SW 1271 (cell line): ENCODE results near the gene MOV10L1.

Source experiments
- DNase-seq, 2 experiments: peaks; one replicate each; lab custom pipeline; 2025; lab: John Stamatoyannopoulos, UW

The MOV10L1 gene

DNA sequence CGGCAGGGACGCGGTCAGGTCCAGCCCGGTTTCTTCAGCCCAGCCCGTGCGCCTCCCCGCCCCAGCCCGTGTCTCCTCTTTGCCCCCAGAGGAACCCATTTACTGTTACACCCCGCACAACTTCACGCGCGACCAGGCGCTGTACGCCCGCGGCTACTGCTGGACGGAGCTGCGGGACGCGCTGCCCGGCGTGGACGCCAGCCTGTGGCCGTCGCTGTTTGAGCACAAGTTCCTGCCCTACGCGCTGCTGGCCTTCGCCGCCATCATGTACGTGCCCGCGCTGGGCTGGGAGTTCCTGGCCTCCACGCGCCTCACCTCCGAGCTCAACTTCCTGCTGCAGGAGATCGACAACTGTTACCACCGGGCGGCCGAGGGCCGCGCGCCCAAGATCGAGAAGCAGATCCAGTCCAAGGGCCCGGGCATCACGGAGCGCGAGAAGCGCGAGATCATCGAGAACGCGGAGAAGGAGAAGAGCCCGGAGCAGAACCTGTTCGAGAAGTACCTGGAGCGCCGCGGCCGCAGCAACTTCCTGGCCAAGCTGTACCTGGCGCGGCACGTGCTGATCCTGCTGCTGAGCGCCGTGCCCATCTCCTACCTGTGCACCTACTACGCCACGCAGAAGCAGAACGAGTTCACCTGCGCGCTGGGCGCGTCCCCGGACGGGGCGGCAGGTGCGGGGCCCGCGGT lies 87.2 kb downstream of the MOV10L1 start:
- DNase-seq, result no peak

DNA sequence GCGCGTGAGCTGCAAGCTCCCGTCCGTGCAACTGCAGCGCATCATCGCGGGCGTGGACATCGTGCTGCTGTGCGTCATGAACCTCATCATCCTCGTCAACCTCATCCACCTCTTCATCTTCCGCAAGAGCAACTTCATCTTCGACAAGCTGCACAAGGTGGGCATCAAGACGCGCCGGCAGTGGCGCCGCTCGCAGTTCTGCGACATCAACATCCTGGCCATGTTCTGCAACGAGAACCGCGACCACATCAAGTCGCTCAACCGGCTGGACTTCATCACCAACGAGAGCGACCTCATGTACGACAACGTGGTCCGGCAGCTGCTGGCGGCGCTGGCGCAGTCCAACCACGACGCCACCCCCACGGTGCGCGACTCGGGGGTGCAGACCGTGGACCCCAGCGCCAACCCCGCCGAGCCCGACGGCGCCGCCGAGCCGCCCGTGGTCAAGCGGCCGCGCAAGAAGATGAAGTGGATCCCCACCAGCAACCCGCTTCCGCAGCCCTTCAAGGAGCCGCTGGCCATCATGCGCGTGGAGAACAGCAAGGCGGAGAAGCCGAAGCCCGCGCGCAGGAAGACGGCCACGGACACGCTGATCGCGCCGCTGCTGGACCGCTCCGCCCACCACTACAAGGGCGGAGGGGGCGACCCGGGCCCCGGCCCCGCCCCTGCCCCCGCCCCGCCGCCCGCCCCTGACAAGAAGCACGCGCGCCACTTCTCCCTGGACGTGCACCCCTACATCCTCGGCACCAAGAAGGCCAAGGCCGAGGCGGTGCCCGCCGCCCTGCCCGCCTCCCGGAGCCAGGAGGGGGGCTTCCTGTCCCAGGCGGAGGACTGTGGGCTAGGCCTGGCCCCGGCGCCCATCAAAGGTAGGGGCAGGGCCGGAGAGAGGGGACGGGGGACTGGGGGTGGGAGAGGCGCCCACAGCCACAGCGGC lies 88.0 kb downstream of the MOV10L1 start:
- DNase-seq, result no peak

DNA sequence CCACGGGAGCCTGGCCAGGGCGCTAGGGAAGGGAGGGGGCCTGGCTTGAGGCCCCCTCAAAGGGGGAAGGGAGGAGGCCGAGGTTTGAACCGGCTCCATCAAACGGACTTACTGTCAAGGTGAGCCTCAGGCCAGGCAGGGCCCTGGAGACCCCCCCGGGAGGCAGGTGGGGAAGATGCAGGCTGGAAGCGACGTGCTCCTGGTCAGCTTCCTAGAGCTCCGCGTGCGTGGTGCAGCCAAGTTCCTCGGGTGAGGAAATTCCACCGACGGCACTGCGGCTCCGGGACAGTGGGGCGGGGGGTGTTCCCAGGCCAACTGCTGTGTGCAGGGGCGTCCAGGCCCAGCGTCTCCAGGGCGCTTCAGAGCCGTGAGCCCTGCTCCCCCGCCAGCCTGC lies 88.7 kb downstream of the MOV10L1 start:
- DNase-seq, result no peak

DNA sequence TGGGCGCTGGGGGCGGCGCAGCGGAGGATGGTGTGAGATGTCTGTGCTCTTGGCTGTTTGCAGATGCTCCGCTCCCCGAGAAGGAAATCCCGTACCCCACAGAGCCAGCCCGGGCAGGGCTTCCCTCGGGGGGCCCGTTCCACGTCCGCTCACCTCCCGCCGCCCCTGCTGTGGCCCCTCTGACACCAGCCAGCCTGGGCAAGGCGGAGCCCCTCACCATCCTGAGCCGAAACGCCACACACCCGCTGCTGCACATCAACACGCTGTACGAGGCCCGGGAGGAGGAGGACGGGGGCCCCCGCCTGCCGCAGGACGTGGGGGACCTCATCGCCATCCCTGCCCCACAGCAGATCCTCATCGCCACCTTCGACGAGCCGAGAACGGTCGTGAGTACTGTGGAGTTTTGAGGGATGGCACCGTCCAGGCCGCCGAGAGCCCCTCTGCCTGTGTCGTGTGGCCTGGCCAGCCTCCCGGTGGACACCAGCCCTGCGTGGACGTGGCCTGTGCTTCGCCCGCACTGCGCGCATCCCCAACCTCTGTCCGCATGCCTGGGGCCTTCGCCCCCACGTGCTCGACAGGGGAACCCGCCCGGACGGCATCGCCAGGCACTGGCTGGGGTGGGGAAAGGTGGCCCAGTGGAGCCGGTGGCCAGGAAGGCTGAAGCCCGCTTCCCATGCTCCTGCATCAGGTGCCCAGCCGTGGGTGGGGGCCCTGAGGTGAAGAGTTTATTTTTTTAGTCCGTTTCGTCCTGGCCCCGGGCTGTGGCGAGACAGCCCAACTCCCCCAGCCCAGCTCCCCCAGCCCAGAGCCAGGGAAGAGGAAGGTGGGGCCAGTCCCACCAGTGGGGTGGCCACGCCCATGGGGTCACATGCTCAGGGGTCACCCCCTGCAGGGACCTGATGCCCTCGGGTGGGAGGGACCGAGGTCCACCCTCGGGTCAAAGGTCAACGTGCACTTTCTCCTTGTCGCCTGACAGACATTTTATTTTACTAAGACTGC lies 89.4 kb downstream of the MOV10L1 start:
- no peak for DNase-seq

DNA sequence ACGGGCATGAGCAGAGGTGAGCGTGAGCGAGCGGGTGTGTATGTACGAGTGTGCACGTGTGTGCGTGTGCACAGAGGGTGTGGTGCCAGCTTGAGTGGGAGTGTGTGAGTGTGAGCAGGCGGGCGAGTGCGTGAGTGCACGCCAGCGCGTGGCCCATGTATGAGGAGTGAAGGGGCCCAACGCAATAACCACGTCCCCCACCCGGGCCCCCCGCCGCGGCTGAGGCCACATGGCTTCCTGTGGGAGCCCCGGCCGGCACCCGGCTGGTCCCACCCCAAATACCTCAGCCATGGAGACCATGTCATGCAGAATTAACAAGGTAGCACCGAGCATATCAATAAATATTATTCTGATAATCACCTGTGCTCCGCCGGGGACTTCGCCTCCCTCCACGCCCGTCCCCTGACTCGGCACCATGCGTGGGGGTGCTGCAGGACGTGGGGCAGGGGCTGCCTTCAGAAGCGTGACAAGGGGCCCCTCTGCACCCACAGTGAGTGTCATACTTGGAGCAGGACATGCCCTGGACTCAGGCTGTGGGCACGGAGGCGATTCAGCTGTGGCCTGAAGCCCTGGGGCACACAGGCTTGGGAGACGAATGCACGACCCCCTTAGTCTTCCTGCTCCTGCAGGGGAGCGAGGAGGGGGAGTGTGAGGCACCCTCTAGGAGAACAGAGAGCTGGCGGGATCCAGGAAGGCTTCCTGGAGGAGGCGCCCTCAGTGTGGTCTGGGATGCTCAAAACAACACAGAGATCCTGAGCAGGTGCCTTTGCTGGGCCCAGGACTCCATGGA lies 90.3 kb downstream of the MOV10L1 start:
- DNase-seq, result no peak

DNA sequence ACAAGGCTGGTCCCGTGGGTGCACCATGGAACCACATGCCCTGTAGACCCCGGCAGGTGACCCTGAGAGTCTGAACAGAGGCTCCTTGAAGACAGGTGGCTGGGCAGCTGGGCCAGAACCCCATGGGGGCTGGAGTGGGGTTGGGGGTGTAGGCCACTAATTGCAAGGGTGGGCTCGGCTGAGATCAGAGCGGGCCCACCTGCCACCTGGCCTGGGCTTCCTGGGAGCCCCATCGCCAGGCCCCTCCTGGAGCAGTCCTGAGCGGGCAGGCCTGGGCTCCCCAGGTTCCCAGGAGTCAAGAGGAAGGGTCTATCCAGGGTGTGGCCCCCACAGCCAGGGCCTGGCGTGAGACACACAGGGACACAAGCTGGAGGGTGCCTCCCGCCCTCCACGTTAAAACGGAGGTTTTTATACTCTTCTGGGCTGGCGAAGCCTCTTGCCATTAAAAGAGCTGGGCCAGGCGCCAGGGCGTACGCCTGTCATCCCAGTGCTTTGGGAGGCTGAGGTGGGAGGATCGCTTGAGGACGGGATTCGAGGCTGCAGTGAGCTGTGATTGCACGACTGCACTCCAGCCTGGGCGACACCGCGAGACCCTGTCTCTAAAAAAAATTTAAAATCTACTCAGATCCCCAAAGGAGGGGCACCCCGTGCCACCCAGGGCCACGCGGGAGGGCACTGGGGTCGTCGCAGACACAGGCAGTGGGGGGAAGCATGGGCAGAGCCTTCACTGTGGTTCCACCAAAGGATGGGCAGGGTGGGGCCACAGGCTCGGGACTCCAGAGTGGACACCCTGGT lies 91.1 kb downstream of the MOV10L1 start:
- no peak for DNase-seq

DNA sequence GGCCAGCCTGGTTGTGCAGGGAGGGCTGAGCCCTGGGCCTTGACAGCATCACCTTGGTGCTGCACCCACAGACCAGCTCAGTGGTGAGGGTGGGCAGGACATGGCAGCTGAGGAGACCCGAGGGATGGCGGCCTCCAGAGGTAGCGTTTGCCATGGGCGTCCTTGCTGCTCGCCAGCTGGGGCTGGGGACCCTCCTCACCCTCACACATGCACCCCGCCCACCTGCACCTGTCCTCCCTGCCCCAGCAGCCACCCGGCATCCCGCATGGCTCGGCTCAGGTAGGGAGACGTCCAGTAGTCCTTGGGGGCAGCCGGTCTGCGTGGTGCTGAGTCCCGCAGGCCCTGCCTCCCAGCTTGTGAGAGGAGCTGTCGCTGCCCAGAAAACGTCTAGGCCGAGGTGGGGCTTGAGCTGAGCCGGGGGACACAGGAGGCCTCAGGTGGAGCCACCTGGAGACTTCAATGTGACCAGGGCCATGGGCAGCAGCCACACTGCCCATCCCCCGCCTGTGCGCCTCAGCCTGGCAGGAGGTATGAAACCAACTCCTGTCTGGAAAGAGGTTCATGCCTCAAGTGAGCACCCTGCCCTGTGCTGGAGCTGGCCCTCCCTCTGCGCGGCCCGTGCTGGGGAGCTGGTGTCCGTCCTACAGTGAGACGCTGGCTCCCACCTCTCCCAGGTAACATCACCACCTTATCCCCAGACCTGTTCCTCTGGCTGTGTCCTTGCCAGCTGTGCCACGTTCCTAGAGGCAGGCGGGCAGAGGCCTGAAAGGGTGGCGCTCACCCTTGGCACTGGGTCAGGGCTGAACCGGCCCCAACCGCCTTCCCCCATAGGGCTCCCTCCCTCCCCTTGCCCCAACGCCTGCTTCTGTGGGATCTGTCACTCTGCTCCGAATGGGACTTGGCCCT lies 92.6 kb downstream of the MOV10L1 start:
- DNase-seq, result no peak

DNA sequence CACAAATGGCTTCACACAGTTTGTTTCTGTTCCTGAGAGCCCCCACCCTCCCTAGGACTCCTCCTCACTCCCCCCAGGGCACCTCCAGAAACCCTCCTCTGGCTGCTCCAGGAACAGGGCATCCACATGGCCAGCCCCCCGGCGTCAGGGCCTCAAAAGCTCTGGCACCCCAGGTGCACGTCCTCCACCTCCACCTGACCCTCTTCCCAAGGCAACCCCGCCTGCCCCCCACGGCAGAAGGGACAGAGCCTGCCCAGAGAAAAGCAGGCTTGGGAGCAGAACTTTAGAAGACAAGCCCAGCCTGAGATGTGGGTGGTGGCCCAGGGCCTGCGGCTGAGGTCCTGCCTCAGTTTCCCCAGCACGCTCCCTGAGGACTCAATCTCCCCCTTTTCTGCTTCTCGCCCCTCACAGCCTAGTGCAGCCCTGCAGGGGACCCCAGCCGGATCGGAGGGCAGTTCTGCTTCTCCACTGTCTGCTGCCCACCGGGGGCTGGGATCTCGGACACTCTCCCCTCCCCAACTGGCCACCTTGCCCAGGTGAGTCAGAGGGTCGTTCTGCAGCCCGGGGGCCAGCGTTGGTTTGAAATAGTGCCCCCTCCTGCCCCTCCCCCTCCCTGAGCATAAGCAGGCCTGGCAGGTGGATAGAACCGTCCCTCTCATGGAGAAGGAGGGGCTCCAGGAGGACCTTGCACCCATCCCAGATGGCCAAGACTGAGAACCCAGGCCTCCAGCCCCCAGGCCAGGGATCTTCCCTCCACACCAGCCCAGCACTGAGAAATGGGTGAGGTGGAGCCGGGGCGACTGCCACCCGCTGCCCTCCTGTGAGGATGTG lies 93.5 kb downstream of the MOV10L1 start:
- DNase-seq, result no peak

DNA sequence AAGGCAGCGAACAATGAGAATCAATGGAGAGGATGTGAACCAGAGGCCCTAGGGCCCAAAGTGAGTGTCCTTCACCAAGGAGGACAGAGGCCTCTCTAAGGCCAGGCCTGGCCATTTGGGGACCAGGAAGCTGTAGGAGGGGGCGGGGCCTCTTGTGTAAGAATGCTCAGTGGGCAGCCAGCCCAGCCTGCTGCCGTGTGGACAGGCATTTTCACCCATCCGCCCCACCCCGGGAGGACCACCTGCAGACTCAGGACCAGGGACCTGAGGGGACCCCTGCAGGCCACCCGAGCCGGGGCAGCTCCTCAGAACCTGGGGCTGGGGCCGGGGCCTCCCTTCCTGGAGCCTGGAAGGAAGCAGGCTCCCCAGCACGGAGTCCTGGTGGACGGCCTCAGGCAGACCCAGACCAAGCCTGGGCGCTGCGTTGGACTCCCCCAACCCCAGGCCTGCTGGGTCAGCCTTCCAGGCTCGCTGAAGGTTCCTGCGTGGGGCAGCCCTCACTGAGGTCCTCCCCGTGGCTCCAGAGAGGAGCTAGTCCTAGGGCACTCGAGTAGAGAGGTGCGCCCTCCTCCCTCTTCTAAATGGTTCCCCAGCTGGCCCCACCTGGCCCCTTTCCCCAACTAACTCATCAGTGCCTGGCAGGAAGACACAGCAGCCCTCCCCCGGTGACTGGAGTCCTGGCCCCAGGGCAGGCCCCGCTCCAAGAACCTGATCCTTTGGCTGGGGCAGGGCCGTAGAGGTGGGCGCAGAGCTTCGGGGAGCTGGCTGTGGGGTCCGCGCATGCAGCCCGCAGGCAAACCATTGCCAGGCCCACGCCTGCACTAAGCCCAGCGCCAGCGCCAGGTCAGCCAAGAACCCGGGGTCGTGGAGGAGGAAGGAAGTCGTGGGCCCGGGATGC lies 94.4 kb downstream of the MOV10L1 start:
- DNase-seq, result peak in 1 of 2 experiments; percentile 16

DNA sequence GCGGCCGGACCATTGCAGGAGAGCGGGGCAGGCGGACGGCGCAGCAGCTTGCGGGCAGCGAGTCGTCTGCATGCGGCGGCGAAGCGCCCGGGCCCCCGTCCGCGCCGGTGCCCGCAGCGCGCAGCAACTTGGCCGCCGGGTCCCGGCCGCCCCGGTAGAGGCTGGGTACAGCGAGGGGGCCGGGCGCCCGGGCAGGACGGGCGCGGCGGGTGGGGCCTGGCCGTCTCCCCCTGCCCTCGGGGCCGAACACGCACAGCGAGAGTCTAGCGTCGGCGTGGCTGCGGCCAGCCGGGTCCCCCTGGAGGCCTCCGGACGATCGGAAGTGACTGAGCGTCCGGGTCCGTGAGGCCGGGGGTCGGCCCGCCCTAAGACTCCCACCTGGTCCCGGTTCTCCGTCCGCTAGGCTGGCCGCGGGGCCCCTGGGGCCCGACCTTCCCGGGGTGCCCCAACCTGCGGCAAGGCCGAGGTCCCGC lies 95.1 kb downstream of the MOV10L1 start:
- DNase-seq, result no peak

DNA sequence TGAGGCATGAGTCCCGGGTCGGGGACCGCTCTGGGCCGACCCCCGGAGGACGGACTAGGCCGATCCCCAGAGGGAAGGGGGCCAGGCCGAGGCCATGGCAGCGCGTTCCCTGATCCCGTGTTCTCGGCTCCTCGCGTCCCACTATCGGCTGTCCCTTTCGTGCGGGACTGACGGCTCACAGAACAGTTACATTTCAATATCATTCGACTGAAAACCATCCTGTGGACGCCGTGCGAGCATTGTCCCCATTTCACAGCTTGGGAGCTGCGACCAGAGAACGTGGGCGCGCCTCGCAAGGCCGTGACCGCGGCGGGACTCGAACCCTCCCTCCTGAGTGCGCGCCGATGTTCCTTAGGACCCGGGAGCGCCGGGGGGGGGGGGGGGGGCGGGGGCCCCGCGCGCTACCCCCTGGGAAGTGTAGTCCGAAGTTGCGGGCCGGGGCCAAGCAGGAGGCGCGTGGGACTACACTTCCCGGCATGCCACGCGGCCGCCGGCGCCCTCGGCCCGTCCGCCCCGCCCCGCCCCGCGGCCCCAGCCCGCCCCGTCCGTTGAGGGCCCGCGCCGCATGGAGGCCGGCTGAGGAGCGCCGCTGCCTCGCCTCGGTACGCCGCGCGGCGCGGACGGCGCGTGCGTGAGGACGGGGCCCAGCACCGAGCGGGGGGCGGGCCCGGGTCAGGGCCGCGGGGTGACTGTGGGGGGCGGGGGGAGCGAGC lies 95.7 kb downstream of the MOV10L1 start, which contains the start of gene TRABD:
Gene TRABD, plus strand, starts transcription at position 539 of the 713 bp plus-strand sequence. CDS start 7,148 bp downstream, outside the sequence.
- DNase-seq, result peak; percentile 31 to 73

DNA sequence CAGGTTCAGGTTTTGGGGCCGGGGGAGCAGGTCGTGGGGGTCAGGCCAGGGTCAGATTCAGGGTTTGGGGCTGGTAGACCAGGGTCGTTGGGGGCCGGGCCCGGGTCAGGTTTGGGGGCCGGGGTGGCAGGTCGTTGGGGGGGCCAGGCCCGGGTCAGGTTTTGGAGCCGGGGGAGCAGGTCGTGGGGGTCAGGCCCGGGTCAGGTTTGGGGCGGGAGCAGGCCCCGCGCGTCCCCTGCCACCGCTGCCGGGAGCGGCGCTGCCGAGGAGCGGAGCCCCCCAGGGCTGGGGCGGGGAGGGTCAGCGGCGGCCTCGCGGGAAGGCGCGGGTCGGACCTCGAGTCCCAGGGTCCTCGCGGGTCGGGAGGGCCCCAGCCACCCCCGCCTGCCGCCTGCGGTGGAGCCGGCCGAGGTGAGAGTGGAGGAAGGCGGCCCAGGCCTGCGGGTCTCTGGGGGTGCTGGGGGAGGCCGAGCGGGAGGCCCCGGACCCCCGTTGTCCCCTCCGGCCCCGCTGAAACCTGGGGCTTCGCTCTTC lies 96.4 kb downstream of the MOV10L1 start:
- DNase-seq, result no peak

DNA sequence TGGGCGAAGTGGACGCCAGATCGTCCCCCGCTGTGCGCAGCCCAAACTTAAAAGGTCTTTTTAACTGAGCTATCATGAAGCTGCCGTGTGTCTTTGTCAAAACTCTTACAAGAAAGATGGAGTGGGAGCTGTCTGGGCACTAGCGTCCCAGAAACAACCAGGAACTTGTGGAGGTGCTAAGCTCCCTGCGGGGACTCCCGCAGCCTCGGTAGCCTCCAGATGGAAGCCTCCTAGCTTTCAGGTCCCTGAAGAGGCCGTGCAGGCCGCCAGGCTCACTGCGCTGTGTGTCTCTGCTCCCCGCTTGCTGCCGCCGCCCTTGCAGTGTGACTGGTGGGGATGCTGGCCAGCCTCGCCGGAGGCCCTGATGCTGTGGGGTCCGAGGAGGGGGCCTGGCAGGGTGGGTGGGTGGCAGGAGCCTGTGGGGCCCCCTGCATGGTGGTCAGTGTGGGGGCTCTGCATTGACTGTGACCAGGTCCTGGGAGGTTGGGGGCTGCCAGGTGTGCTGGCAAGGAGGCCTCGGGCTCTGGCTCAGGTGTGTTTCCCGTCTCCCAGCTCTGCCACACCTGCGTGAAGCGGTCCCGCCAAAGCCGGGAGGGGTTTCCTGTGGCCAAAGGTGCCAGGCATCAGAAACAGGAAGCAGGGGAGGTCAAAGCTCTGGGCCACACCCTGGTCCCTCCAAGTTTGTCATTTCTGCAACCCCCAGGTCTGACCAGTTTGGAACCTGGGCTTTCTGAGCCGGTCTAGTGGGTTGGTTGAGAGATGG lies 97.1 kb downstream of the MOV10L1 start:
- no peak for DNase-seq

DNA sequence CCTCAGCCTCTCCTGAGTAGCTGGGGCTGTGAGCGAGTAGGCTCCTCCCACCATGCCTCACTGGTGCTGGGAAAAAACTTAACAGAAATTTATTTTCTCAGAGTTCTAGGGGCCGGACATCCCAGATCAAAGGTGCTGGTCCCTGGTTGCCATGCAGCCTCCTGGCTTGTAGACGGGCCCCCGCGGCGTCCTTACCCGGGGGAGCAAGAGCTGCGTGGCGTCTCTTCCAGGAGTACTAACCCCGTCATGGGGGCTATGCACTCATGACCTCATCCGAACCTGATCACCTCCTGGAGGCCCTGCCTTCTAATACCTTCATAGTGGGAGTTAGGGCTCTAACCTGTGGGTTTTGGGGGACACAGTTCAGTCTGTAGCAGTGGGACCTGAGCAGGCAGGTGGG lies 98.5 kb downstream of the MOV10L1 start:
- DNase-seq, result no peak

DNA sequence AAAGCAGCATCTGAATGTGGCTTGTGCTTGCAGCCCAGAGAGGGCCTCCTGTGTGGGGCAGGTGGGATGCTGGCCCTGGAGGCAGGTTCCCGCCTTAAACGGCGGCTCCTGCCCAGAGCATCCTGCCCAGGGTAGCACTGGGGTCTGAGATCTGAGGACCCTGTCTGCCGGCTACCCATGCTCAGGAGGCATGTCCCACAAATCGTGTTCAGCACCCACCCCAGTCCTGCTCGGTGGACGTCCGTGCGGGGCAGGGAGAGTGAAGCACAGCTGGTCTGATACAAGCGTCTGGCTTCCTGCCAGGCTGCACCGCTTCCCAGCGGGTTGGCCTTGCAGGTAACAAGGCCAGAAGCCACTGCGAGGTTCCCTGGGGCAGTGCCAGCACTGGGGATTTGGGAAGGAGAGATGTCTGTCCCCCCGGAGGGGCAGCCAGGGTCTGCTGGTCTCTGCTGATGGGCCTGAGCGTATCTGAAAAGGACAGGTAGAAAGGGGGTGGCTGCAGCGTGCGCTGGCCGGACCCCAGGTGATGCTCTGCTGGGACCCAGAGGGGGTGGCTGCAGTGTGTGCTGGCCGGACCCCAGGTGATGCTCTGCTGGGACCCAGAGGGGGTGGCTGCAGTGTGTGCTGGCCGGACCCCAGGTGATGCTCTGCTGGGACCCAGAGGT lies 99.5 kb downstream of the MOV10L1 start:
- no peak for DNase-seq
